HPDE6-E6E7 (cell line): ENCODE measurements around the gene PALLD.

Experiments used
- DNase-seq: peaks from one replicate; pipeline ENCODE4 v3.0.0; 2011; ENCODE audit warnings: missing footprints; ENCODE audit errors: extremely low spot score

The PALLD gene

DNA sequence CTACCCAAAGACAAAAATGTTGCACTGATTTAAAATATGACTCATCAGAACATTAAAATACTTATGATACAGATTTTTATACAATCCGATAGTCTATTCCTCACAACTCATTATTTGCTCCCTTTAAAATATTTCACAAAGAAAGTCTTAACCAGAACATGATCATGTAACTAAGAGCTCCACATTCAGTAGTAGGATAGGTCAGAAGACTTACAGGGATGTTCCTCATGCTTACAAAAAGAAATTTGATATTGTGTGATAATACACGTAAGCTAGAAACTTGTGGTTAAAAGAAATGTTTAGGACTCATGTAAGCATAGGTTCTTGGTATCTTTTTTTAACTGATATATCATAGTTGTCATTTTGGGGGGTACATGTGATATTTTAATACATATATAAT lies 235.9 kb downstream of the PALLD start:
- no peak for DNase-seq

DNA sequence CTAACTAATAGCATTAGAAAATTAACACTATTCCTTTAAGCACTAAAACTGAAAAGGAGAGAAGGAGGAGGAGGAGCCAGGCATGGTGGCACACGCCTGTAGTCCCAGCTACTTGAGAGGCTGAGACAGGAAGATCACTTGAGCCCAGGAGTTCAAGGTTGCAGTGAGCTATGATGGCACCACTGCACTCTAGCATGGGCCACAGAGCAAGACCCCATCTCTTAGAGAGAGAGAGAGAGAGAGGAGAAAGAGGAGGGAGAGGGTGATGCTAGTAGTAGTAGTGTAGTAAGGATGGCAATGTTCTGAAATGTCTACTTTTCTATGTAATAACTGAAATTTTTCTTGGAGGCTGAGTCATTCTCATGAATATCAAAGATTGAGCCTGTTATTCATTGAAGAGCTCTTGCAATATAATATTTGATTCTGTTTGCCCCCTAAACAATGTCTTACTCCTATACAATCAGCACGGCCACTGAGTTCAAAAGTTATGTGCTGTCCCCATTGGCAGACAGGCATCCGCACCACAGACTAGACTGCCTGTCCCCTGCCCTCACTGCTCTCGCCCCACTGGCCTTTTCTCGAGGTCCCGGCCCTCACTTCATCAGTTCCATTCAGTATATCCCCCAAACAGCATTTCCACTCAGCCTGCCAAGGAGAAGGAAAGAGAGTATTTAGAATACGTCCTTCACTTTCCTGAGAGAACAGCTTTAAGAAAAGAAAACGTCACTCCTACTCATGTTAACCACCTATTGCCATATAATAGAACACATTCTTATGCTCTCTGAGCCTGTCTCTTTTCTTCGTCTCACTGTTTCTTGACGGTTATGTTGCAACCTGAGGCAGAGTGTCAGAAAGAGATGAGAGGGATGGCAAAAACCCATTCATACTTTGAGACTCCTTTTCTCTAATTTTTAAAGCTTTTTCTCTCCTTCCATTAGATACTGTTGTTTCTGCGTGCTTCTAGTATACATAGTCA lies 238.1 kb downstream of the PALLD start:
- DNase-seq, result no peak

DNA sequence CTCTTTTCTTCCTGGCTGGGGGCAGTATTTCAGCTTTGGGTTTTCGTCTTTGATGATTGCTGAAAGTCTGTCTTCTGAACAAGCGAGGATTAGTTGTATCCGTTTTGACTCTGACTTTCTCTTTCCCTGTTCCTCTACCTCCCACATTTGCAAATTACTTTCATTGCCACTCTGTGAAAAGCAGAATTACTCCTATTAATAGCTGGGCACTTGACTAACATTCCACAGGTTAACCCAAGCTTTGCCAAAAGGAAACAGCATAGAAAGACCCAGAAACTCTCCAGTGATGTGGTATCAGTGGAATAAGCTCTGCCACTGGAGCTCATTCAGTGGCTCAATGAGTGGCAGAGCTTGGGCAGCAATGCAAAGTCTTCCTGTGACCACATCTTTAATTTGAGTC lies 238.9 kb downstream of the PALLD start:
- DNase-seq, result no peak

DNA sequence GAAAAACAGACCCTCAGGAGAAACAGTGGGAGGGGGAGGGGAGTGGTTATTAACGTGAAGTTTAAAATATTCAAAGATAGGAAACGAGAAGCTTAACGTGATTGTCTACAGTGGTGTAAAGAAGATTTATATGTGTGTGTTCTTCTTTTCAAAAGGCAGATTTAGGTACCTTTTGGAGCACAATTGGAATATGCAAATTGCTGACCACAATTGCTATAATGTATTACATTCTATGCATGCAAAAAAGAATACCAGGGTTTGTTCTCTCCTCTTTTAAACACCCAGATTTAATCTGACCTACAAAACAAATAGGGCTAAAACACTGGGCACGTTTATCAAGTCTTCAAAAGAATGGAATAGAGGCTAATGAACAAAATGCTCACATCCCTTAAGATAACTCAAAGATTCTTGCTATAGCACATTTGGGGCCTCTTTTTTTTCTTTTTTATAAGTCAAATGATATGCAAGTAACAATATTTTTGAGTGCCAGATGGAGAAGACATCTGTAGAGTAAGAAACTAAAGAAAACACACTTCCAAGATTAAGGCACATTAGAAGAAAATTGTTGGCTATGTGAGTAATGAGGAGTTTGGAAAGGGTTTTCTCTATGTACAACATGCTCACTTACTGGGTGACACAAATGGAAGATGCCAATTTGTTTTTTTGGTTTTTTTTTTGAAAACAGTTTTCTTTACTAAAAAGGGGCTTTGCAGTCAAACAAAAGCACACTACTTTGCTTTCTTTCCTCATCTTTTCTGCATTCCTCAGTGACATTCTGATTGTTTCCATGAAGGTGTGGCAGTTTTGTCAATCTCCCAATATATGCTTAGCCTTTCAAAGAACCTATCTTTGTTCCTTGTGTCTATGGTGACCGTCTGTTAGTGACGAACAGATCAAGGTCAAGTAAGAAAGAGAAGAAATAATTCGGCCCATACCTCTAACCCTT lies 240.3 kb downstream of the PALLD start:
- no peak for DNase-seq

DNA sequence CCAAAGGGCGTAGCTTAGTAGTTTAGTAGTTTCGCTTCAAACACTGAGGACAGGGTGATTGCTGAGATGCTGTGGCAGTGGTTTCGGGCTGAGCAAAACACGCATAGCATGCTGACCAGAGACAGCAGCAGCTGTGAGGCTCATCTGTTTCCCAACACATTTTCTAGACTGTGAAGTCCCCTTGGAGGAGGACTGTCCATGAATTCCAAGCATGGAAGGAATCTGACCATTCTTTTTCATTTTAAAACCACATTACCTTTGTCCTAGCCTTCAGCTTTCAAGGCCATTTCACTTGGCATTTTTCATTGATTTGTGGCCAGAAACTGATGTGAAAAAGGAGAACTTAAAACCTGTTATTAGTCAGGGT lies 240.9 kb downstream of the PALLD start:
- no peak for DNase-seq

DNA sequence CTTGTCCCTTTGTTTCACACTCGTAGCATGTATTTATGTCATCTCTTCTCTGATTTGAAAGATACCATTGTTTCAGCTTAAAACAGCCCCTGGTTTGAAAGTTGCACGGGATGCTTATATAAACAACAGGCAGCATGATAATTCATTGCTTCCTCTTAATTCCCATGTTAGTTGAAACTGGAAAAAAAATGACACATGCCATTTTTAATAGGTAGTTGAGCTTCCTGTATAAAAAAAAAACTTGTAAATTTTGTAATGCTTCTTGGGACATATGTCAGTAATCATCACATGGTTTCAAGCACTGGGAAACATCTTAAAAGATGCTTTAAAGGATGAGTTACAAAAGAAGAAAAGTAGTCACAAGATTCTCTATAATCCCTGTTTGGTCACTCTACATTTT lies 243.0 kb downstream of the PALLD start:
- DNase-seq, result no peak

DNA sequence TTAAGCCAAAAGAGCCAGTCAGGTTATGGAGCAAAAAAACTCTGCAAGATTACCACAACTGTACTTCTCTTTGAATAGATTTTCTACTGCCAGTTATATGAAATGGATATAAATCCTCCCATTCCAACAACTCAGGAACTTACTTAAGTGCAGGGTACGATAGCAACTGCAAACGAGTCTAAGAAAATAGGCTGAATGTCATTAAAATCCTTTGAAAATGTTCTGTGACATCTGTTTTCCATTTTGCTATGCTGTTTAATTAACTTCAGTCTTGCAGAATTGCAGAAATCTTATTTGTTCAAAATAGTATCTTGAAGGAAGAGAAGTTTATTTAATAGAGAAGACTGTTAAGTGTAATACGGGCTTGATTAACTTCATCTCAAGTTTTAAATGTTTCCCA lies 243.8 kb downstream of the PALLD start:
- DNase-seq, result no peak

DNA sequence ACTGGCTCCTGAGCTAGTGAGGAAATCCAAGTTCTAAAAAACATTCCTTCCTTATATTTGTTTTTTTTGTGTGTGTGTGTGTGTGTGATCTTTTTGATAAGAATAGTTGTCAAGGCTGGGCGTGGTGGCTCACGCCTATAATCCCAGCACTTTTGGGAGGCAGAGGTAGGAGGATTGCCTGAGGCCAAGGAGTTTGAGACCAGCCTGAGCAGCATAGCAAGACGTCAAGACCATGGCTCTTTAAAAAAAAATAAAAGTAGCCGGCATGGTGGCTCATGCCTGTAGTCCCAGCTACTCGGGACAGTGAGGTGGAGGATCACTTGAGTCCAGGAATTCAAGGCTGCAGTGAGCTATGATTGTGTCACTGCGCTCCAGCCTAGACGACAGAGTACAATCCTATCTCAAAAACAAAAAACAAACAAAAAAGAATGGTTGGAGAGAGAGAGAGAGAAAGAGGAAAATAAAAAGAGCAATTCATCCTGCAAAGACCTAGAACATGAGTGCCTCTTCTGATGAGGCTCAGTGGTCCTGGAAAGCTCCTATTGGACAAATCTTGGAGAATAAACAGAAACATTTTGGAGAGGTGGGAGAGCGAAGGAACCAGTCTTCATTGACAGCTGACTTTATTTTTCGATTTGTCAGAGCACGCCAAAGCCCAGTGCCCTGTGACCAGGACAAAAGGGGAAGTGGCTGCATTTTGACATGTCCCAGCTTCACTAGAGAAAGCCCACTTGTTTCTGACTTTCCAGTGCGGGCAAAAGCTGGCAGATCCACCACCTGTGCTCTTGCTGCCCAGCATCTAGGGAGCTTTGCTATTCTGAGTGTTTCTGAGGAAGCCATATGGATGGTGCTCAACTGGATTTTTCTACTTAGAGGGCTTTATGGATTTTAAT lies 244.7 kb downstream of the PALLD start:
- no peak for DNase-seq

DNA sequence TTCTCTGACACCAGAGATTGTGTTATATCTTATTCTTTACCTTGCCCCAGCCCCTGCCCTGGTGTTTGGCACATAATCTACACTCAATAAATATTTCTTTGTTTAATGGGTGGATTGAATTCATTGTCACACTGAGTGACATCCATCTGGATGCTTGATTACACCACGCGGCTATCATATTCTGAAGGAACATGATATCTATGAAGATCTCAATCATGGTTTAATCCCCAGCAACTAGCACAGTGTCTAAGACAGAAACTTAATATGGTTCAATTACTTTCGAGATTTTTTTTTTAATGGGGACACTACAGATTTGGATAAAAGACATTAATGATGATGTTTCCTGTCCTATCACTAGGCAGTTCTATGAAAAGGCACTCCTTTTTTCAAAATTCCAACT lies 246.3 kb downstream of the PALLD start:
- no peak for DNase-seq

DNA sequence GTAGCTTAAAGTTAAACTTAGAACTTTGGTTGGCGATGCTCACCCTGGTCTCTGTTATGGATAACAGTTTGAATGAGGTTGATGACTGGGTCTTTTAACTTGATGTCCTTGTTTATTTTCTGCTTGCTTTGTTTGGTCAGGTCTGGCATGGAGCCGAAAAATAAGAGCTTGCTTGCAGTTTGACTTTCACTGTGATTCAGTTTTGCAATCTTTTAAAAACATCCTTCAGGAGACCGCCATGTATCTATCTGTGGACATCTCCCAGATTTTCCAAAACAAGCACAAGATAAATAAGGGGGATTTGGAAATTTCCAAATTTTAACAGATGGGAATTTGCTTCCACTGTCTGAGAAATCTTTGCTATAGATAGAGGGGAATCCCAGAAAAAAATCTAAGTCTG lies 246.7 kb downstream of the PALLD start:
- no peak for DNase-seq

DNA sequence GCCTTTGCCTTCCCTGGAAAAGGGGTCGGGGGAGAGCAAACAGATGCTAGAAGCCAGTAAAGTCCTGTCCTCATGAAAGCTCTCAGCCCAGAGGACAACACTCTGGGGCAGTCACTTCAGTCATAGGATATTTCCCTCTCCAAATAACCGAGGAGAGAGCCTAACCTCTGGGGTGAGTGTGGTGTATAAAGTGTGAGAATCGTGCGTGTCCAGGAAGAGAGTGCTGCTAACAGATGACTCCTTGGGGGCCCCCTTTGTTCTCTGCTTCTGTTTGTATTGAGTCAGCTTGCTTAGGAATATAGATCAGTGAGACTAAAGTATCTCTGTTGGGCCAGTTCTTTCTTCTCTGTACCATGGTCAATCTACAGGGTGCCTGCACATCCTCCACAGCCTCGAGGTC lies 247.2 kb downstream of the PALLD start:
- DNase-seq, result peak; percentile 11

DNA sequence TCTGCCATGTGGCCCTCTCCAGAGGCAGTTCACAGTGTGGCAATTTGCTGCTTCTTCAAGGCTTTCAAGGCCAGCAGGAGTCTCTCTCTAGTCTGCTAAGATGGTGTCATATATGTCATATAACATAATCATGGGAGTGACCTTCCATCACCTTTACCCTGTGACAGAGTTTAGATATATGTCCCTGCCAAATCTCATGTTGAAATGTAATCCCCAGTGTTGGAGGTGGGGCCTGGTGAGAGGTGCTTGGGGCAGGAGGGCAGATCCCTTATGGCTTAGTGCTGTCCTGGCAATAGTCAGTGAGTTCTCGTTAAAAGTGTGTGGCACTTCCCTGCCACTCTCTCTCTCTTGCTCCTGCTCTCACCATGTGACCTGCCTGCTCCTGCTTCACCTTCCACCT lies 252.0 kb downstream of the PALLD start:
- no peak for DNase-seq

DNA sequence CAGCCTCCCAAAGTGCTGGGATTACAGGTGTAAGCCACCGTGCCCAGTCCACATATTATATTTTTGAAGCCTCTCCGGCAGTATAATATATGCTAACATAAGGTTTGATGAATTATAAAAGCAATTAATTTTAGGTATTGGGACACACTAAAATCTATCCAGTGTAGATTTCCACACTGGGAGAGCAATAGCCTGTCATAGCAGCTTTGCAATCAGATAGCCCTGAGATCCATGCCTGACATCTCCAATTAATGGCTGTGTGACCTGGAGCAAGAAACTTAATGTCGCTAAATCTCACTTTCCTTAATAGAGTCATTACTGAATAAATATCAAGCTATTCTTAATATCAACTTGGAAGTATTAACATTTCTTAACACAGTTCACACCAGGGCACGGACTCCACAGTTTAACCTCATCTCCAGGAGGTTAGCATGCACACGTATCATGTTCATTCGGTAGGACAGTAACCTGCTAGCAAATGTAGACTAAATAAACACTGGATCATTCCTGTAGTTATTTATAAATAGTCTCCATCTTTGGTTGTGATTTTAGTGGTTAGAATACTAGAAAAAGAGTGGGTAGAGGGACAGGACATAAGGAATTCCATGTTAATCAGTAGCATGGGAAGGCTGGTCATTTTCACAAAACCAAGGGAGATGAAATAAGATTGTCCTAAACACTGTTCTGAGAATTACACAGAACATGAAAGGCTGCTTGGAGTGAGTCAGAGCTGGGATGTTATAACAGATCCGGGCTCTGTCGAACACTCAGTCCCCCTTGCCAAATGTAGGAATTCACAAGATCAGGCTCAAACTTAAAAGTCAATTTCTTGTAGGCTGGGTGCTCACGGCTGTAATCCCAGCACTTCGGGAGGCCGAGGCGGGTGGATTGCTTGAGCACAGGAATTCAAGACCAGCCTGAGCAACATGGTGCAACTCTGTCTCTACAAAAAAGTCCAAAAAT lies 254.7 kb downstream of the PALLD start:
- DNase-seq, result no peak

DNA sequence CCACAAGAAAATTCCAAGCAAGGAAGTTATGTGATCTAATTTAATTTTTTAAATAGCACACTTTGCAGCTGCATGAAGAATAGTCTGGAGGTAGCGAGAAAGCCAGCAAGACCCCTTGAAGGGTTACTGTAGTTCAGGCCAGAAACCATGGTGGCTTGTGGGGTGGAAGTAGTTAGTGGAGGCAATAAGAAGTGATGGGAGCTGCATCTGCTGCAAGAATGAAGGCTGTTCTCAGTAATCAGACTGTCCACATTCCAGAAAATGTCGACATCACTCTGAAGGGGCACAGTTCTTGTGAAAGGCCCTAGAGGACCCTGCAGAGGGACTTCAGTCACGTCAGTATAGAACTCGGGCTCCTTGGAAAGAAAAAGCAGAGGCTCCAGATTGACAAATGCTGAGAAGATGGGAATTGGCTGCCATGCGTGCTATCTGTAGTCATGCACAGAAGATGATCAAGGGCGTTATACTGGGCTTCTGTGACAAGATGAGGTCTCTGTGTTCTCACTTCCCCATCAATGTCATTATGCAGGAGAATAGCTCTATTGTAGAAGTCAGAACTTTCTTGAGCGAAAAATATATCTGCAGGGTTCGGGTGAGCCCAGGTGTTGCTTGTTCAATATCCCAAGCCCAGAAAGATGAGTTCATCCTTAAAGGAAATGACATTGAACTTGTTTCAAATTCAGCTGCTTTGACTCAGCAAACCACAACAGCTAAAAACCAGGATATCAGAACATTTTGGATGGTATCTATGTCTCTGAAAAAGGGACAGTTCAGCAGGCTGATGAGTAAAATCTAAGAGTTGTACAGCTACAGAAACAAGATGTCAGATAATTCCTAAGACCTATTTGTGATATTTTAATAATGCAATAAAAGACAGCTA lies 259.0 kb downstream of the PALLD start:
- DNase-seq, result no peak

DNA sequence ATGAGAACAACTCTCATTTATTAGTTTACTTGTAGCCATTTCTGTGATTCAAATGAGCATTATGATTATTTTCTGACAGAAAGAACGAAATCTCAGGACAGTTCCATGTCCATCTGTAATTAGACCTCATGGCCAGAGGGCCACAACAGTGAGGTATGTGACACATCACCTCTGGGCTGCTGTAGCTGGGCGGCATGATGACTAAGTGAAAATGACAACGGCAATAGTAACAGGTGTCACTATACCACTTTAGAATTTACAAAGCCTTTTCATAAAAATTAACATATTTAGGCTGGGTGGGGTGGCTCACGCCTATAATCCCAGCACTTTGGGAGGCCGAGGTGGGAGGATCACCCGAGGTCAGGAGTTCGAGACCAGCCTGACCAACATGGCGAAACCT lies 260.6 kb downstream of the PALLD start:
- no peak for DNase-seq

DNA sequence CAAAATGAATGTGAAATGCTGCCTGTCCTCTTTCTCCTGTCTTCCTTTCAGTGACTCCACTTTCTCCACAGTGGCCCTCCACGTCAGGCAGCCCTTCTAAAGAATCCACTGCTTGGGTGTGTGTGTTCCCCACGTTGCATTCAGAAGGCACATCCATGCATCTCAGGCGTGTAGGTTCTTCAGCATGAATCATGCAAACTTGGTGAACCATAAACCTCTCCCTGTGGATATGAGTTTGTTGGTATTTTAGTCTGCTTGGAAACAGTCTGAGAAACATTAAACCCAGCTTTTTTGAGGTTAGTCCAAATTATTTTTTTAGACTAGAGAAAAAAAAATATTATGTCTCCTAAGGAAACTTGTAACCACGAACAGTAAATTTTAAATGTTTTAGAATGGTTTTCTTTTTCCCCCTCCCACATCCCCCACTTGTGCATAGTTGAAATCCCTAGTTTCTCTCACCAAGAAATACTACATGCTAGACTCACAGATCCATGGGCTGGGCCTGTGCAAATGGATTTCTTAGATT lies 261.6 kb downstream of the PALLD start:
- no peak for DNase-seq

DNA sequence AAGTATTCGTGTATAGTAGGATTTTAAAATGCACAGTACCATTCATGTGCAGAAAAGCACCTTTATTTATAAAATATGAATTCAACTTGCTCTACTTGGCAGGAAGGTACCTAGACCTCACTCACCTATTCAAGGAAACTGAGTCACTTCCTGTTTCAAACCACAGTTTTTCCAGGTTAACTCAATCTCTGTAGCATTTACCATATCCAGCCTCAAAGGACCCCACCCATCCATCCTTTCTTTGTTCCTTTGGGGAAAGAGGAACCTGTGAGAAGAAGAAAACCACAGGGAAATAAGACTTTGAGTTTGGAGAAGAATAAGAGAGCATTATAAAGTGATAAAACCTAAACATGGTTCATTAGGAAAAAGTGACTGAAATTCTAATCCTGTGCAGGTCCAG lies 262.5 kb downstream of the PALLD start:
- no peak for DNase-seq

DNA sequence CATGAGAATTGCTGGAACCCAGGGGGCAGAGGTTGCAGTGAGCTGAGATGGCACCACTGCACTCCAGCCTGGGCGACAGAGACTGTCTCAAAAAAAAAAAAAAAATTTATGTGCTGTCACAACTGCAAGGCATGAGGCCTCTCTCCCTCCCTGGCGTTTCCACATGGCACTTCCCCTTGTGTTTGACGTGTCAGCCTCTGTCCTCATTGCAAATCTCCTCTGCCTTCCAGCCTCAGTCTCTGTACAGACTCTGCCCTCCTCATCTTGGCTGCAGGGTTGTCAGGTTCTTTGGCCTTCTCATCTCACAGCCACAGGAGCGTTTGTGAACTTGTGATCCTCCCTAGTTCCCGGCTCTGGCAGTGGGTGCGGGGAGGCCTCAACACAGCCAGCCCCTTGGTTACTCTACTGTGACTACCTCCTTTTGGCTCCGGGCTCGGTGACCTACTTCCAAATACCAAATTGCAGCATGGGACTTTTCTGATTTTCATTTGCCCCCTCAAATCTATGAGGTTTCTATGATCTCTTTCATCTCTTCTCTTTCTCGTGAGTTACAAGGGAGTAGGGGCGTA lies 263.2 kb downstream of the PALLD start:
- DNase-seq, result no peak

DNA sequence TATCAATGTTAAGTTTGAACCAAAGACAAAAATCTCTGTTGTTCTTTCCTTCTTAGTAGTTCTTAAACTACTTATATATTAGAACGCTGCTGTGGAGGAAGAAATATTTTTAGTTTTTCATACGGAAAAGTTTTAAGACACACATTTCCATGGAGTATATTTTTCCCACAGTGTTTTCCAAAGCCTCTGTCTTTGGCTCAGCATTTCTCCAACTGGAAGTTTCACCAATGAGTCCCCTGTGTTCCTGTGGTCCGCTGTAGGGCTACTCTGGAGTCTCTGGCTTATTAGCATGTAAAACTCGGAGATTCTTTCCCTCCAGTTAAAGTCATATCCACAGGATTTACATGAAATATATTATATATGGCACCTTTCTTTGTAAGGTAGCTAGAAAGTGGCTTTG lies 264.2 kb downstream of the PALLD start:
- DNase-seq, result no peak
